Thyroid gland (tissue), 4 donors: ENCODE results near the gene WDR91.

ENCODE experiments used
- POLR2A ChIP-seq, 2 donors: fragments of 450-650 bp; IDR thresholded peaks; one replicate each; pipeline ENCODE4 v1.6.1; 2017; ENCODE audit warnings: antibody characterized with exemption in 2 of 2, mild to moderate bottlenecking in 2 of 2, moderate library complexity in 1 of 2
- TF ChIP-seq, protein P1 (sequence below), 6 experiments: fragments of 200-600 bp in 3 of 6; fragments of 450-650 bp in 3 of 6; sonication (generic) in 3 of 6; IDR thresholded peaks; one replicate each; pipeline ENCODE4 v1.5.1; 2016 to 2019; ENCODE audit warnings: antibody characterized with exemption in 6 of 6, mild to moderate bottlenecking in 2 of 6, inconsistent platforms in 1 of 6, moderate library complexity in 1 of 6

DNA sequence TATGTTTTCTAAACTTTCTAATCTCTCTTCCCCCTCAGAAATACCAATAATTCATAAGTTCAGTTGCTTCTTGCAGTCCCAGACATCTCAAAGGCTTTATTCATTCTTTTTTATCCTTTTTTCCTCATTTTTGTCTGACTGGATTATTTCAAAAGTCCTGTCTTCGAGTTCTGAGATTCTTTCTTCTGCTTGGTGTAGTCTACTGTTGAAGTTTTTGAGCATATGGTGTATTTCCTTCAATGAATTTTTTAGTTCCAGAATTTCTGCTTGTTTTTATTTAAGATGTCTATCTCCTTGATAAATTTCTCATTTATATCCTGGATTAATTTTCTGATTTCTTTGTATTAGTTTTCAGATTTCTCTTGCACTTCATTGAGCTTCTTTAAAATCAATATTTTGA, 55.0 kb downstream of the WDR91 start:
- TF ChIP-seq, protein P1, sequence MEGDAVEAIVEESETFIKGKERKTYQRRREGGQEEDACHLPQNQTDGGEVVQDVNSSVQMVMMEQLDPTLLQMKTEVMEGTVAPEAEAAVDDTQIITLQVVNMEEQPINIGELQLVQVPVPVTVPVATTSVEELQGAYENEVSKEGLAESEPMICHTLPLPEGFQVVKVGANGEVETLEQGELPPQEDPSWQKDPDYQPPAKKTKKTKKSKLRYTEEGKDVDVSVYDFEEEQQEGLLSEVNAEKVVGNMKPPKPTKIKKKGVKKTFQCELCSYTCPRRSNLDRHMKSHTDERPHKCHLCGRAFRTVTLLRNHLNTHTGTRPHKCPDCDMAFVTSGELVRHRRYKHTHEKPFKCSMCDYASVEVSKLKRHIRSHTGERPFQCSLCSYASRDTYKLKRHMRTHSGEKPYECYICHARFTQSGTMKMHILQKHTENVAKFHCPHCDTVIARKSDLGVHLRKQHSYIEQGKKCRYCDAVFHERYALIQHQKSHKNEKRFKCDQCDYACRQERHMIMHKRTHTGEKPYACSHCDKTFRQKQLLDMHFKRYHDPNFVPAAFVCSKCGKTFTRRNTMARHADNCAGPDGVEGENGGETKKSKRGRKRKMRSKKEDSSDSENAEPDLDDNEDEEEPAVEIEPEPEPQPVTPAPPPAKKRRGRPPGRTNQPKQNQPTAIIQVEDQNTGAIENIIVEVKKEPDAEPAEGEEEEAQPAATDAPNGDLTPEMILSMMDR (IDR thresholded peaks at IDR 0.05), result no peak
- no peak for TF ChIP-seq POLR2A (IDR thresholded peaks at IDR 0.05)
